H9 (cell line): ENCODE measurements around the gene OPN1SW. TPM values are rescaled to one million over a fixed set of nuclear protein-coding genes. Genes with fewer than 3 reads are reported as not detected.

ENCODE experiments used
- DNase-seq: peaks from one replicate; pipeline ENCODE4 v3.0.0-alpha.2; 2017
- H2AFZ ChIP-seq: one replicate; pipeline ENCODE4 v1.6.1; 2013; ENCODE audit warnings: mild to moderate bottlenecking, low read length, control low read depth, moderate library complexity
- H2AK5ac ChIP-seq: 2 replicates; pipeline ENCODE4 v1.6.1; 2013; ENCODE audit warnings: low read length, control low read depth, mixed read lengths; ENCODE audit not compliant: insufficient read length
- H2BK120ac ChIP-seq: one replicate; pipeline ENCODE4 v1.6.1; 2013; ENCODE audit warnings: low read depth, mild to moderate bottlenecking, low read length, control low read depth, inconsistent platforms; ENCODE audit not compliant: poor library complexity, severe bottlenecking
- H2BK12ac ChIP-seq: 2 replicates; pipeline ENCODE4 v1.6.1; 2013; ENCODE audit warnings: low read length, control low read depth, mixed read lengths, low read depth; ENCODE audit not compliant: insufficient read length
- H2BK15ac ChIP-seq: 2 replicates; pipeline ENCODE4 v1.6.1; 2013; ENCODE audit warnings: low read depth, low read length, control low read depth
- H2BK20ac ChIP-seq: one replicate; pipeline ENCODE4 v1.6.1; 2013; ENCODE audit warnings: low read depth, mild to moderate bottlenecking, low read length, control low read depth, inconsistent platforms; ENCODE audit not compliant: poor library complexity, severe bottlenecking
- H2BK5ac ChIP-seq: 2 replicates; pipeline ENCODE4 v1.6.1; 2013; ENCODE audit warnings: low read length, control low read depth, mixed read lengths; ENCODE audit not compliant: insufficient read length
- H3K14ac ChIP-seq: 2 replicates; pipeline ENCODE4 v1.6.1; 2013; ENCODE audit warnings: low read length, control low read depth; ENCODE audit not compliant: insufficient read depth
- H3K18ac ChIP-seq: 2 replicates; pipeline ENCODE4 v1.6.1; 2013; ENCODE audit warnings: low read depth, mild to moderate bottlenecking, mixed read lengths, low read length, control low read depth; ENCODE audit not compliant: insufficient read length
- H3K23ac ChIP-seq: 2 replicates; pipeline ENCODE4 v1.6.1; 2013; ENCODE audit warnings: low read length, control low read depth, mixed read lengths, low read depth; ENCODE audit not compliant: insufficient read length
- H3K23me2 ChIP-seq: 2 replicates; pipeline ENCODE4 v1.6.1; 2013; ENCODE audit warnings: low read depth, mild to moderate bottlenecking, mixed read lengths, low read length, control low read depth; ENCODE audit not compliant: insufficient read length, poor library complexity, severe bottlenecking
- H3K27ac ChIP-seq: 2 replicates; pipeline ENCODE4 v1.5.1; 2013; ENCODE audit warnings: low read length, control low read depth, mixed read lengths, low read depth; ENCODE audit not compliant: insufficient read length
- H3K27me3 ChIP-seq: 2 replicates; pipeline ENCODE4 v1.6.1; 2013; ENCODE audit warnings: low read length, control low read depth, inconsistent platforms; ENCODE audit not compliant: insufficient read depth
- H3K4ac ChIP-seq: 2 replicates; pipeline ENCODE4 v1.6.1; 2013; ENCODE audit warnings: low read depth, mild to moderate bottlenecking, control low read depth, inconsistent platforms, low read length, moderate library complexity
- H3K4me1 ChIP-seq: 2 replicates; pipeline ENCODE4 v1.6.1; 2013; ENCODE audit warnings: low read length, control low read depth, inconsistent platforms; ENCODE audit not compliant: insufficient read depth
- H3K4me2 ChIP-seq: 2 replicates; pipeline ENCODE4 v1.6.1; 2013; ENCODE audit warnings: low read length, control low read depth, mixed read lengths; ENCODE audit not compliant: insufficient read length, insufficient read depth
- H3K56ac ChIP-seq: 2 replicates; pipeline ENCODE4 v1.6.1; 2013; ENCODE audit warnings: low read depth, mild to moderate bottlenecking, mixed read lengths, low read length, control low read depth; ENCODE audit not compliant: insufficient read length
- H3K79me1 ChIP-seq: 2 replicates; pipeline ENCODE4 v1.6.1; 2013; ENCODE audit warnings: low read depth, mild to moderate bottlenecking, moderate library complexity, low read length, control low read depth, inconsistent platforms; ENCODE audit not compliant: insufficient read depth, poor library complexity, severe bottlenecking
- H3K79me2 ChIP-seq: 2 replicates; pipeline ENCODE4 v1.6.1; 2013; ENCODE audit warnings: low read length, control low read depth, inconsistent platforms; ENCODE audit not compliant: insufficient read depth
- H3K9ac ChIP-seq: 2 replicates; pipeline ENCODE4 v1.6.1; 2013; ENCODE audit warnings: low read length, control low read depth, mixed read lengths; ENCODE audit not compliant: insufficient read length; ENCODE audit errors: extremely low read depth
- H3K9me3 ChIP-seq: one replicate; pipeline ENCODE4 v1.6.1; 2013; ENCODE audit warnings: low read depth, low read length, inconsistent platforms; ENCODE audit not compliant: control insufficient read depth
- H3T11ph ChIP-seq: one replicate; pipeline ENCODE4 v1.6.1; 2013; ENCODE audit warnings: mild to moderate bottlenecking, low read length, control low read depth, inconsistent platforms
- H4K20me1 ChIP-seq: one replicate; pipeline ENCODE4 v1.6.1; 2013; ENCODE audit not compliant: control insufficient read depth, insufficient read length, insufficient read depth
- H4K5ac ChIP-seq: 2 replicates; pipeline ENCODE4 v1.6.1; 2013; ENCODE audit warnings: low read depth, mild to moderate bottlenecking, mixed read lengths, low read length, control low read depth; ENCODE audit not compliant: insufficient read length
- H4K8ac ChIP-seq: replicated peaks from 2 replicates; pipeline ENCODE4 v1.6.1; 2013; ENCODE audit warnings: low read length, control low read depth, mixed read lengths, low read depth; ENCODE audit not compliant: insufficient read length
- H4K91ac ChIP-seq: 2 replicates; pipeline ENCODE4 v1.6.1; 2013; ENCODE audit warnings: low read depth, mild to moderate bottlenecking, moderate library complexity, mixed read lengths, low read length, control low read depth; ENCODE audit not compliant: insufficient read length
- H3K27ac Mint-ChIP-seq, 3 experiments: 2 replicates in 2 of 3; 3 replicates in 1 of 3; pipeline ENCODE4 v1.8.0; 2020 to 2021; ENCODE audit warnings: mixed read lengths in 3 of 3, mild to moderate bottlenecking in 1 of 3, moderate library complexity in 1 of 3
- H3K27me3 Mint-ChIP-seq: 2 replicates; pipeline ENCODE4 v1.8.0; 2021; ENCODE audit warnings: low read depth, mild to moderate bottlenecking, moderate library complexity, mixed read lengths
- H3K36me3 Mint-ChIP-seq, 3 experiments: 2 replicates in 2 of 3; 3 replicates in 1 of 3; pipeline ENCODE4 v1.8.0; 2020 to 2021; ENCODE audit warnings: low read depth in 3 of 3, mixed read lengths in 3 of 3; ENCODE audit not compliant: insufficient read depth in 1 of 3
- H3K4me1 Mint-ChIP-seq, 2 experiments: 2 replicates each; pipeline ENCODE4 v1.8.0; 2020; ENCODE audit warnings: mixed read lengths in 2 of 2
- H3K4me3 Mint-ChIP-seq, 2 experiments: 2 replicates in 1 of 2; 3 replicates in 1 of 2; pipeline ENCODE4 v1.8.0; 2020 to 2021; ENCODE audit warnings: mild to moderate bottlenecking in 2 of 2, mixed read lengths in 2 of 2, moderate library complexity in 1 of 2
- H3K9me3 Mint-ChIP-seq, 2 experiments: 2 replicates in 1 of 2; 3 replicates in 1 of 2; pipeline ENCODE4 v1.8.0; 2020; ENCODE audit warnings: mild to moderate bottlenecking in 2 of 2, mixed read lengths in 2 of 2, moderate library complexity in 1 of 2
- CTCF ChIP-seq: fragments of 200-600 bp; sonication (generic); conservative IDR thresholded peaks from 3 replicates; pipeline ENCODE4 v1.8.0; 2021; ENCODE audit warnings: antibody characterized with exemption, mild to moderate bottlenecking
- WGBS: extraction: QIAGEN DNeasy Blood & Tissue Kit; methylation state at CpG from one replicate; pipeline ENCODE4 v1.1.7; 2013; ENCODE audit warnings: missing lambda C conversion rate, low lambda C conversion rate, mixed read lengths; ENCODE audit not compliant: insufficient read length; ENCODE audit errors: extremely low coverage; 5-methylcytosine and 5-hydroxymethylcytosine counted together
- total RNA-seq: library from RNA; stranded (reverse); gene quantifications from 2 replicates; pipeline ENCODE4 v1.2.1, GENCODE V29; 2021

OPN1SW gene
- total RNA-seq, 1 experiment from 2014 or later, result not detected

- H3K27ac Mint-ChIP-seq, result no peak overlapping the region
- H3K4ac ChIP-seq, result no peak overlapping the region
- no peak overlapping the region for H3K23ac ChIP-seq
- no peak overlapping the region for H3K9ac ChIP-seq
- no peak overlapping the region for H3K56ac ChIP-seq
- H4K5ac ChIP-seq, result no peak overlapping the region
- H3K36me3 Mint-ChIP-seq, result peaks cover 0 to 5% (median 2%) of the 10 kb centered on the region in 3 experiments; a peak in 1 of 7 replicates
- H2BK15ac ChIP-seq, result no peak overlapping the region
- H4K91ac ChIP-seq, result no peak overlapping the region
- H2AK5ac ChIP-seq, result no peak overlapping the region
- no peak overlapping the region for H2BK120ac ChIP-seq
- H2BK12ac ChIP-seq, result no peak overlapping the region
- no peak overlapping the region for H3K4me3 Mint-ChIP-seq
- H3K18ac ChIP-seq, result no peak overlapping the region
- 0 out of 2 replicates have a peak, but pooled peaks cover 5% of the 10 kb centered on the region for H3K4me1 ChIP-seq
- H3K27me3 ChIP-seq, result no peaks in the 10 kb centered on the region
- H3K79me1 ChIP-seq, result no peaks in the 10 kb centered on the region
- WGBS, result no CpG with 5 or more reads among the region's 5 CpGs
- H3K79me2 ChIP-seq, result no peaks in the 10 kb centered on the region
- H3K27ac ChIP-seq, result no peak overlapping the region
- no peak overlapping the region for H3K14ac ChIP-seq
- no peak for DNase-seq
- H2BK5ac ChIP-seq, result no peak overlapping the region
- H2AFZ ChIP-seq, result no peak overlapping the region
- no peak overlapping the region for H3T11ph ChIP-seq
- H4K8ac ChIP-seq, result no peak overlapping the region
- H3K27me3 Mint-ChIP-seq, result peaks cover 15% of the 10 kb centered on the region
- TF ChIP-seq CTCF, result no peak
- H3K4me2 ChIP-seq, result no peak overlapping the region
- no peaks in the 10 kb centered on the region for H4K20me1 ChIP-seq
- H3K4me1 Mint-ChIP-seq, result peaks cover 12 to 20% of the 10 kb centered on the region in 2 experiments
- H3K9me3 Mint-ChIP-seq, result peaks cover 13 to 14% of the 10 kb centered on the region in 2 experiments
- peaks cover 6% of the 10 kb centered on the region for H3K23me2 ChIP-seq
- no peaks in the 10 kb centered on the region for H3K9me3 ChIP-seq
- H2BK20ac ChIP-seq, result no peak overlapping the region
Observed at GRCh38 chr7:128781126-128781525, 5.5 kb upstream of the OPN1SW start.
